ENCODE results near the gene TMEM51. TPM values are rescaled to one million over a fixed set of nuclear protein-coding genes. Genes with fewer than 3 reads are reported as not detected.

TMEM51 gene
- total RNA-seq, 1 donor from 2014 or later: 4.4 TPM

- no peak for DNase-seq
Measured at GRCh38 chr1:15218287-15219279, 65.0 kb downstream of the TMEM51 start.

GRCh38 chr1:15219280-15220023 is 65.9 kb downstream of the TMEM51 start:
- DNase-seq: no peak

- no peak for DNase-seq
Measured at GRCh38 chr1:15220024-15220392, 66.5 kb downstream of the TMEM51 start.

GRCh38 chr1:15220825-15221431 is 67.4 kb downstream of the TMEM51 start:
- peak; percentile 30 for DNase-seq

- DNase-seq: no peak
Measured at GRCh38 chr1:15222653-15223303, 69.2 kb downstream of the TMEM51 start.

- DNase-seq: no peak
Measured at GRCh38 chr1:15224259-15224869, 70.8 kb downstream of the TMEM51 start.

- DNase-seq: no peak
Measured at GRCh38 chr1:15224974-15225373, 71.4 kb downstream of the TMEM51 start.

GRCh38 chr1:15225461-15225860 is 71.9 kb downstream of the TMEM51 start:
- DNase-seq: peak; percentile 27

- no peak for DNase-seq
Measured at GRCh38 chr1:15226388-15227255, 73.1 kb downstream of the TMEM51 start.

- no peak for DNase-seq
Measured at GRCh38 chr1:15229707-15230131, 76.2 kb downstream of the TMEM51 start.

GRCh38 chr1:15231714-15232201 is 78.2 kb downstream of the TMEM51 start:
- DNase-seq: no peak

- DNase-seq: no peak
Measured at GRCh38 chr1:15233689-15234088, 80.1 kb downstream of the TMEM51 start.

- no peak for DNase-seq
Measured at GRCh38 chr1:15236321-15236721, 82.8 kb downstream of the TMEM51 start.

- no peak for DNase-seq
Measured at GRCh38 chr1:15236746-15237145, 83.2 kb downstream of the TMEM51 start.

- DNase-seq: no peak
Measured at GRCh38 chr1:15238789-15239188, 85.2 kb downstream of the TMEM51 start.

- DNase-seq: no peak
Measured at GRCh38 chr1:15242766-15243165, 89.2 kb downstream of the TMEM51 start.

GRCh38 chr1:15243275-15244043 is 89.9 kb downstream of the TMEM51 start:
- DNase-seq: peak; percentile 48

GRCh38 chr1:15244813-15245212 is 91.3 kb downstream of the TMEM51 start:
- no peak for DNase-seq

- peak; percentile 35 for DNase-seq
Measured at GRCh38 chr1:15245593-15246360, 92.2 kb downstream of the TMEM51 start.
